ENCODE measurements around the gene AP1B1.
A peak's percentile ranks its signal among the peaks of the same experiment; 100 is the strongest.

Gene AP1B1

DNA sequence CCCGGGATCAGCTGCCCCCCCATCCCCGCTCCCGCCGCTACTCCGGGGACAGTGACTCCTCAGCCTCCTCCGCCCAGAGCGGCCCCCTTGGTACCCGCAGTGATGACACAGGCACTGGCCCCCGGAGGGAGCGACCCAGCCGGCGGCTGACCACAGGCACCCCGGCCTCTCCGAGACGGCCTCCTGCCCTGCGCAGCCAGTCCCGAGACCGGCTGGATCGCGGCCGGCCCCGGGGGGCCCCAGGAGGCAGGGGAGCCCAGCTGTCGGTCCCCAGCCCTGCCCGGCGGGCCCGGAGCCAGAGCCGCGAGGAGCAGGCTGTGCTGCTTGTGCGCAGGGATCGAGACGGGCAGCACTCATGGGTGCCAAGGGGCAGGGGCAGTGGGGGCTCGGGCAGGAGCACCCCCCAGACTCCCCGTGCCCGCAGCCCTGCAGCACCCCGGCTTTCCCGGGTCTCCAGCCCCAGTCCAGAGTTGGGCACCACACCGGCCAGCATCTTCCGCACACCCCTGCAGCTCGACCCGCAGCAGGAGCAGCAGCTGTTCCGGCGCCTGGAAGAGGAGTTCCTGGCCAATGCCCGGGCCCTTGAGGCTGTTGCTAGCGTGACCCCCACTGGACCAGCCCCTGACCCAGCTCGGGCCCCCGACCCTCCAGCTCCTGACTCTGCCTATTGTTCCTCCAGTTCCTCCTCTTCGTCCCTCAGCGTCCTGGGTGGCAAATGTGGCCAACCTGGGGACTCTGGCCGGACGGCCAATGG is 76.7 kb downstream of the AP1B1 start:
- no peak for DNase-seq

DNA sequence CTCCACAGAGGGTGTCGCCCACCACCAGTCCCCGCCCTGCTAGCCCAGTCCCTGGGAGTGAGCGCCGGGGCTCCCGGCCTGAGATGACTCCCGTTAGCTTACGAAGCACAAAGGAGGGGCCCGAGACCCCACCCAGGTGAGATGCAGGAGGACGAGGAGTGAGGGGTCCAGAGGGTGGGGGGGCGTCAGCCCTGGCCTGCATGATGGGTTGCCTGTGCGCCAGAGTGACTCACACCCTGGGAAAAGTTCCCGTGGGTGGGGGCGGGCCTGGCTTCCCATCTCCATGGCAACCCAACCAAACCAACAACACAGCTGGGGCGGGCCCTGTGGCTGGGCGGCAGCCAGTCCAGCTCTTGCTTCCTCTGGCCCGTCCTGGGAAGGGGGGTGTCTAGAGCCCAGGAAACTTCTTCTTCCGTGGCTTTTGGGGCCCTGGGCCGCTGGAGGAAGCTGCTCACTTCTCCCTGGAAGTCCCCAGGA is 77.5 kb downstream of the AP1B1 start:
- DNase-seq = peak; percentile 56

DNA sequence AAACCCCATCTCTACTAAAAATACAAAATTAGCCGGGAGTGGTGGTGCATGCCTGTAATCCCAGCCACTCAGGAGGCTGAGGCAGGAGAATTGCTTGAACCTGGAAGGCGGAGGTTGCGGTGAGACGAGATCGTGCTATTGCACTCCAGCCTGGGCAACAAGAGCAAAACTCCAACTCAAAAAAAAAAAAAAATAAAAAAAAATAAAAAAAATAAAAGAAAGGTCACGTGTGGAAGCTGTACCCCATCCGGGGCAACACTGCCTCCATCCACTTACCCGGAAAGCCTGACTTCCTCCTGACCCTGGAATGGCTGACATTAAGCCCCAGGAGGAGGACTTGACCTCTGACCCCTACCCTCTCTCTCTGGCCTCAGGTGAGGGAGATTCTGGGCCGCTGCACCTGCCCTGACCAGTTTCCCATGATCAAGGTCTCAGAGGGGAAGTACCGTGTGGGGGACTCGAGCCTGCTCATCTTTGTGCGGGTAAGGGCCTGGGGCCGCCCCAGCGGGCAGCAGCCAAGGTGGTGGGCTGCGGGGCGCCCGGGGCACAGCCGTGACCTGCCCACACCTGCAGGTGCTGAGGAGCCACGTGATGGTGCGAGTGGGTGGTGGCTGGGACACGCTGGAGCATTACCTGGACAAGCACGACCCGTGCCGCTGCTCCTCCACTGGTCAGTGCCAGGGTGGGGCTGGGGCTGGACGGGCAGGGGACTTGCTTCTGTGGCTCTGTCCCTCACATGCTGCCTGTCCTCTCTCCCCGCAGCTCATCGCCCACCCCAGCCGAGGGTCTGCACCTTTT is 78.1 kb downstream of the AP1B1 start:
- no peak for DNase-seq

DNA sequence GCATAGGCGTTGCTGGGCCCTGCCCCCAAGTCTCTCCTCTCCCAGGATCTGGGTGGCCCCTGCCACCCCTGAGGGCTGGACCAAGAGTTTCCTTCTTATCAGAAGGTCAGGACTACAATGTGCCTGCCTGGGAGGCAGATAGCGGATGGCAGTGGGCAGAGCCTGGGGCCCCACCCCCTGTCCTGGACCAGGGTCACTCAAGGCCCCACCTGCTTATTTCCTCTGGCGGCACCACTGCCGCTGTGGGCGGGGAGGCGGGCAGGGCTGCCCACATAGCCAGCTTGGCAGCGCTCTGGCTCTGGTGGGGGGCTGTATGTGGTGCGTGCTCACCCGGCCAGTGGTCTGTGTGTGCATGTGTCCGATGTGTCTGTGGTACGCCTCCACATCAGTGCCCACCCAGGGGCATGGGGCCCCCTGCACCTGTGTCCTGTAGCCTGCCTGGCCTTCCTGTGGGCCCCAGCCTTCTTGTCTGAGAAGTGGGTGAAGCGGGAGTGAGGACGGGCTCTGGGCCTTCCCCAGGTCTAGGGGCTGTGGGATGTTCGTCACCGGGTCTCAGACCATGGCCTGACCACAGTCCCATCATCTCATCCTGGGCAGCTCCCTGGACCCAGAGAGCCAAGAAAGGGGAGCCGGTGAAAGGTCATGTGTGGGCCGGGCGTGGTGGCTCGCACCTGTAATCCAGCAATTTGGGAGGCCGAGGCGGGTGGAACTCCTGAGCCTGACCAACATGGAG is 78.9 kb downstream of the AP1B1 start:
- DNase-seq = no peak

DNA sequence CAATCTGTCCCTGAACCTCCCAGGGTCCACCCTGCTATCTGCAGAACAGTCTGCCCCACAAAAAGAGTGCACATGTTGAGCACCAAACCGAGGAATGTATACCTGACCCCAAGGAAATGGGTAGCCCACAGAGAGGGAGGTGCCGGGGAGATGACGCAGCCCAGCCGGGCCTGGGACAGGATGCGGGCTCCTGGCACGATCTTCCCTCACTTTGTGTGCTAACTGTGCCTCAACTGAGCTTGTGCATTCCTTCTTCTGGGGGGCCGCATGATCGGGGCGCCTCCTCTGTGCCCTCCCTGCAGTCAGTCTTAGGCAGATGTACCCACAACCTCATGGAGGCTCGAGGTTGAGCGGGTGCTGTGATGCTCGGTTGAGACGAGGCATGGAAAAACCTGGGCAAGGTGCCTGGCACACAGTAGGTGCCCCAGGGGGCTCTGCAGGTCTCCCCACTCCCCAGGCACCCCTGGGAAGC is 79.5 kb downstream of the AP1B1 start:
- DNase-seq = no peak

DNA sequence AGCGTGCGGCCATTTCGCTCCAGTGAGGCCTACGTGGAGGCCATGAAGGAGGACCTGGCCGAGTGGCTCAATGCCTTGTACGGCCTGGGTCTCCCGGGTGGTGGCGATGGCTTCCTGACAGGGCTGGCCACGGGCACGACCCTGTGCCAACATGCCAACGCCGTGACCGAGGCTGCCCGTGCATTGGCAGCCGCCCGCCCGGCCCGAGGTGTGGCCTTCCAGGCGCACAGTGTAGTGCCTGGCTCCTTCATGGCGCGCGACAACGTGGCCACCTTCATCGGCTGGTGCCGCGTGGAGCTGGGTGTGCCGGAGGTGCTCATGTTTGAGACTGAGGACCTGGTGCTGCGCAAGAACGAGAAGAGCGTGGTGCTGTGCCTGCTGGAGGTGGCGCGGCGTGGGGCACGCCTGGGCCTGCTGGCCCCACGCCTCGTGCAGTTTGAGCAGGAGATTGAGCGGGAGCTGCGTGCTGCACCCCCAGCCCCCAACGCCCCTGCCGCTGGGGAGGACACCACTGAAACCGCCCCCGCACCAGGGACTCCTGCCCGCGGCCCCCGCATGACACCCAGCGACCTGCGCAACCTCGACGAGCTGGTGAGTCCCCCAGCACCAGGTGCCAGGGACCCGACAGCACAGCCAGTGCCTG is 80.1 kb downstream of the AP1B1 start:
- no peak for DNase-seq

DNA sequence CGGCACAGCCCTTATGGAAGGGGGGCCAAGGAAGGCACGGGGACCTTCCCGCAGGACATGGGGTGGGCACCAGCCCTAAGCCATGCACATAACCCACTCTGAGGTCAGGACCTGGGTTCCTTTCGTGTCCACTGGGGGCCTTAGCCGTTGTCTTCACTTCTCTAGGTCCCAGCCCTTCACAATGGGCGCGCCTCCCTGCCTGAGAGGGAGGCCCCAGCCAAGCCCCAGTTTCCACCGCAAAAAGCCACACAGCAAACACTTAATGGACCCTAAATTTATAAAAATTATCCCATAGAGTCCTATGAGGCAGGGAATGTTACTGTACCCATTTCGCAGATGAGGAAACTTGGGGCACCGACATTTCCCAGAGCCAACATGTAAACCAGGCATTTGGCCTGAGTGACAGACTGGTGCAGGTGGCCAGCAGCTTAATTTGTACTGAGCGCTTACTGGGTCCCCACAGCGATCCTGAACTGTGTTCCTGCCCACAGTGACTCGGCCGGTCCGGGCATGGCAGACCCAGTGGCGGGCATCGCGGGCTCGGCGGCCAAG is 80.7 kb downstream of the AP1B1 start:
- DNase-seq = no peak

DNA sequence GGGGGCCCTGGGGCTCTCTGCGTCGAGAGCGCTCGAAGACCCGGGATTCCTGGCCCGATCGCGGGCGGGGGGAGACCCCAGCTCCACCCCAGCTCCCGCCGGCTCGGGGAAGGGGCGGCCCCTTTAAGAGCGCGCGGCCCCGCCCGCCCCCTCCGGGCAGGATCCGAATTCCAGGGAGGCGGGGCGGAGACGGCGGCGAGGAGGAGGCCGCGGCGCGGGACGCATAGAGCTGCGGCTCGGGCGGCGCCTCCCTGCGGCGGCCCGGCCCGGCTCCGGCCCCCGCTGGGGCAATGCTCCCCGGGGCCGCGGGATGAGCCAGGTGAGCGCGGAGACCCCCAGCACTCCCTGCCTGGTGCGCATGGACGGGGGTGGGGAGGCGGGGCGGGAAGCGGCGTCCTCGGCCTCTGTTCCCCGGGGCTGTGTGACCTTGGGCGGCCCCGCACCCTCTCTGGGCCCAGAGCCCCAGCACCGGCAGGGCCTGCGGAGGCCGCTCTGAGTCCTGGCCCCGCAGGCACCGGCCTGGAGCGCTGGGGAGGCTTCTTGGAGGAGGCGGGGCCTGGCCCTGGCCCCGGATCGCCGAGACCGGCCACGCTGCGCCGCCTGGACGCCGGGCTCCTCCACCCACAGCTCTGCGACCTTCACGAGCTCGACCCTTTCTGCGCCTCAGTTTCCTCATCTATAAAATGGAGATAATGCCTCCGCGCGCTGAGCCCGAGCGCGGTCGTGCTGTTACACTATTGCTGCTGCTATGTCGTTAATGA is 81.4 kb downstream of the AP1B1 start:
- DNase-seq = peak; percentile 38

DNA sequence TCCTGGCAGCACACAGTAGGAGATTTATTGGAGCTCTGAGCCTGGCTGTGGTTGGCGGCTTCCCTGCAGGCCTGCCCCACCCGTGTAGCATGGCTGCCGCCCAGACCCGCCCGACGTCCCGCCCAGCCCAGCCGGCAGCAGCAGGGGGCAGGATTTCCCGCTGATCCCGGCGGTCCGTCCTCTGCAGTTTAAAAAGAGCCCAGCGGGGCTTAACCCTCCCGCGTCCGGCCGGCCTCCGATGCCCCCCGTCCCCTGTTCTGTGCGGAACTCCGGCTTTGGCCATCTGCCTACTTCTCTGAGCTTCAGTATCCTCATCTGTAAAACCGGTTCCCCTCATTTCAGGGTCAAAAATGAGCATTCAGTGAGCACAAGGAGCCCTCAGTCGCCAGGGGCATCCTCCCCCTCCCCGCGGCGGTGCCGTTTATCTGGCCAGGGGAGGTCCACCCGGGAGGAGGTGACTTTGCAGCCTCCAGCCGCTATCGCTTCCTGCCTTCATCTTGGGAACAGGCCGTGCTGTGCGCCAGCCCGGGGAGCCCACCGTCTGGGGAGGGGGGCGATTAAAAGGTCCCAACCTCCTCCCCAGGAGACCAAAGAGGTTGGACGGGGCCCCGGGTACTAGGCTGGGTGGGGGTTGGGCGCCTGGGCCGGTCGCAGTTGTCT is 82.1 kb downstream of the AP1B1 start, which contains the start of gene GAS2L1:
TSS of gene GAS2L1 (plus strand) at position 476 of the 660 bp plus-strand sequence. CDS start 1,456 bp downstream, outside the sequence.
- DNase-seq = peak; percentile 30

DNA sequence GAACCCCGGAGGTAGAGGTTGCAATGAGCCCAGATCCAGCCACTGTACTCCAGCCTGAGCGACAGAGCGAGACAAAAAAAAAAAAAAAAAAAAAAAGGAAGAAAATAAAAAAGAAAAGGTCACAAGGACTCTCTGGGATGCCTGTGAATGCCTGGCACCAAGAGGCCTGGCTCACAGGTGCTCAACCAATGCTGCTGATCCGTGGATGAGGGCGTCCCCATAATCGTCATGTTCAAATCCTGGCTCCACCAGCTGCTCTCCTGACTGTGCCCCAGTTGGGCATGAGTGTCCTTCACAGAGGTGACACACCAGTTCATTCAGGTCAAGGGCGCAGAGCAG is 82.6 kb downstream of the AP1B1 start:
- no peak for DNase-seq

DNA sequence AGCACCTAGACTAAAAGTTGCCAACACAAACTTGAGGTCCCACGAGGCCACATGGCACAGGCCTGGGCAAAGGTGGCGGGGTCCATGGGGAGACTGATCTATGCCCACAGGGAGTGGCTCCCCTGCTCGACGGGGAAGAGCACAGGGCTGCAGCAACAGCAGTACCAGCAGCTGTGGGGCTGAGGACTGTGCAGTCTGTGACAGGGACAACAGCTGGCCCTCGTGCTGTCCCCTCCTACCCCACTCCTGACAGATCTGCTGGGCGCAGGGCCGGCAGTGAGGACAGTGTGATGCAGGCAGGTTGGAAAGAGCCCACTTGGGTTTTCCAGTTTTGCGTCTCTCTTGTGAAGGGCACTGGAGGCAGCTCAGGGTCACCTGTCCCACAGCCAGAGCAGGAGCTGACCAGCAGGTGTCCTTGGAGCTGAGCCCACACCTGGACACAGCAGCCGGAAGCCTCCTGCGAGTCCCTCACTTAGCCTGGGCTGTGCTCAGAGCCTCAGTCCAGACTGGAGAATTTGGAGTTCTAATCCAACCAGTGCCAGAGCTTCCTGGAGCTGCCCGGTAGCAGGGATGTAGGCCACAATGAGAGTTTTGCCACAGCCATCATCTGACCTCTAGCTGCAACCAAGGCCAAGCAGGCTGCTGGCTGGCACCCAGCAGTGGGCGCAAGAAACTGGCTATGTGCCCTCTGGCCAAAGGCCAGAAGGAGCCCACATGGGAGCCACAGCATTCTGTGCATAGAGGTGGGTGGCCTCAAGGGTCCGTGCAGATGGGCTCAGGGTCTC is 85.5 kb downstream of the AP1B1 start:
- no peak for DNase-seq

DNA sequence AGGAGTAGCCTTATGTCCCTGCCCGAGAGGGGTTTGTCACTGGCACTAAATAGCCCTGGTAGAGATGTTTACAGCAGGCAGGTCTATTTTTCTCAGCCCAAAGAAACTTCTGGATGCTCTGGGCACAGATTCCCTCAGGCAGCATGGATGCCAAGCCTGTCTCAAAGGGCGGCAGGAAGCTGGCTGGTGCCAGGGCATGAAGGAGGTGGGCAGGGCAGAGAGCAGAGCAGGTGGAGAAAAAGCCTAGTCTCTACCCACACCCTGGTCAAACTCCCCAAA is 86.0 kb downstream of the AP1B1 start:
- no peak for DNase-seq

DNA sequence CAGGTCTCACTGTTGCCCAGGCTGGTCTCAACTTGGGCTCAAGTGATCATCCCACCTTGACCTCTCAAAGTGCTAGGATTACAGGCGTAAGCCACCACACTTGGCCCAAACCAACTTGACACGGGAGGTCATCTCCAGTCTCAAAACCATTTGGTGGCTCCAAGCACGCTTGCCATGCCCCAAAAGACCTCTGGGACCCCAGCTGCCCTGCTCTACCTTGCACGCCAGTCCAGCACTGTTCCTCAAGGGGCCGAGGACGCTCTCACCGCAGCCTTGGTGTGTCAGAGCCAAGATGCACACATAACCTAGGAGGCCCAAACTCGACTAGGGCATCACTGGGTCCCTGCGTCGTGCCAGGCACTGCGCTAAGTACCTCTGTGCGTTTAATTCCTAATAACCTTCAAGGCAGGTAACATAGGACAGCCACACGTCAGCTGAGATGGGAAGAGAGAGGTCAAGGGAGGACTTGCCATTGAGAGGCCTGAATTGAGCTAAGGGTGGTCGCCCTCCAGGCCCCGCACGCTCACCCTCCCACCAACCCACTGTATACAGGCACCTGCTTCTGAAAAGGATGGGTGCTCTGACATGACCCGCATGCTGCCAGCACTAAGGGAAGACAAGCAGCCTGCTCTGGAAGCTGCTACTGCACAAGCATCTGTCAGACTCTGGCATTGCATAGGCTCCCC is 86.5 kb downstream of the AP1B1 start:
- no peak for DNase-seq

DNA sequence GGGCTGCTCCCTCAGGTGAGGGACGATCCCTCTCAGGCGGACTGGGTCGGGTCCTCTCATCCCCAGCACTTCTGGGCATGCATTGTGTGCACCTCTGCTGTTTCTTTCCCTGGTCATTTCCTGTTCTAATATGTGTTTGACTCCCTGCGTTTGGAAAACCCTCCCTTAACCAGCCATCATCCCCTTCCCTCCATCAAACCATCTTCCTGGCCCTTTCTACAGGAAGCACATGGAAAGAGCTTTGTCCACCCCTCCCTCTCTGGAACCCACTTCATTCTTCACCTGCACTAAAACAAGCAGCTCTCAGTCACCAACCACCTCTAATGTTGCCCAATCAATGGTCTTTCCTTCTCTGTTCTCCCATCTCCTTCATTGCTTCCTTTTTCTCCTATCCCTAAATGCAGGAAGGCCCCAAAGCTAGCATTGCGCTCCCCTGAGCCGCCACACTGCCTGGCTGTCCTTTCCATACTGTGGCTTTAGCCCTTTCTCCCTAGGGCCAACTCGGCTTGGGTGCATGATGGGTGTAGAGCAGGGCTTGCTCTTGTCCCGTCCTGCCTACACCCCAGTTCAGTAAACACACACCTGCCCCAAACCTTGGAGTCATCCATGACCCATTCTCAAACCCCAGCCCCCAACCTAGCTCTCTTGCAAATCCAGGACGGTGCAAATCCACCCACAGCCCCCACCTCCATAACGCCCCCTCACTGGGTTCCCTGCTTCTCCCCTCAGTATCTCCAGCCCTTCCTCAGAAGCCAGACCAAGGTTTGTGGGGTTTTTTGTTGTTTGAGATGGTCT is 87.4 kb downstream of the AP1B1 start:
- peak; percentile 18 for DNase-seq

DNA sequence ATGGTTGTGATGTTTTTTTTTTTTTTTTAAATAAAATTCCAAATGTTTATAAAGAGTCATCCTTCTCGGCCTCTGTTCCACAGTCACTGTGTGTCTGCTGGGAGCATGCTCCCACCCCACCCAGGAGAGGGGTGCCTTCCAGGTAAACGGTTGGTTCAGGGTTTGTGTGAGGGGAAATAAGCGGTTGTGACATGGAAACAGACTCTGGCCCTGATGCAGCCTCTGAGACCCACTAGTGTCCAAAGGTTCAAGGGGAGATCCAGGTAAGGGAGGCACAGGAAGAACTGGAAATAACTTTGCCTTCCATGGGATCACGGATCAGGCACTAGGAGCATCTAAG is 87.9 kb downstream of the AP1B1 start:
- no peak for DNase-seq

DNA sequence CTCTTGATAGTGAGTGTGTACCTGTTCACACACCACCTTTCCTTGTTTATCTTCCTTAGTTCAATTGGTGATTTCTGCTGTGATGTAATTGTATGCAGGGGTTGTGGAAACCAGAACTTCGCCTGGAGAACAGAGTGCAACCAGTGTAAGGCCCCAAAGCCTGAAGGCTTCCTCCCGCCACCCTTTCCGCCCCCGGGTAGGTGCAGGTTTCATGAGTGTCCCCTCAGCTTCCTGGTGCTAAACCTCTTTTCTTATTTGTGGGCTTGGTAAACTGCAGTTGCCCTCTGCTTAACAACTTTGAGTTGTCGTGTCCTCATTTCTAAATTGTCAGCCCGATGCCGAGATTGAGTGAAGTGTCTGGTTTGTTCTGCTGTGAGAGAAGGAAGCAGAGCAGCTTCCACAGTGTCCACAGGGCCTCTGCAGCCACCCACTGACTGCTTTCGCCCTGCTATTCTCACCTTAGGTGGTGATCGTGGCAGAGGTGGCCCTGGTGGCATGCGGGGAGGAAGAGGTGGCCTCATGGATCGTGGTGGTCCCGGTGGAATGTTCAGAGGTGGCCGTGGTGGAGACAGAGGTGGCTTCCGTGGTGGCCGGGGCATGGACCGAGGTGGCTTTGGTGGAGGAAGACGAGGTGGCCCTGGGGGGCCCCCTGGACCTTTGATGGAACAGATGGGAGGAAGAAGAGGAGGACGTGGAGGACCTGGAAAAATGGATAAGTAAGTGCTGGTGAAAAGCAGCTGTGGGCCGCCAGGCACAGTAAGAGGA is 89.1 kb downstream of the AP1B1 start:
- DNase-seq = no peak

DNA sequence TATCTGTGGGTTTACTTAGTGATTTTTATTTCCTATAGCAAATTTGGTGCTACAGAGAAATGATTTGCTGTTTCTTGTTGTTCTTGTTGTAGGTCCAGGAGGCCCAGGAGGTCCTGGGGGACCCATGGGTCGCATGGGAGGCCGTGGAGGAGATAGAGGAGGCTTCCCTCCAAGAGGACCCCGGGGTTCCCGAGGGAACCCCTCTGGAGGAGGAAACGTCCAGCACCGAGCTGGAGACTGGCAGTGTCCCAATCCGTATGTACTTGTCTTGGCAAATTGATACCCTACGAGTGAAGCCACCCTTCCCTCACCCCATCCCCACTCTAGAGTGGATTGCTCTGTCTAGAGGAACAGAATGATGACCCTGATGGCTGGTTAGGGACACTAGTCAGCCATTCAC is 89.7 kb downstream of the AP1B1 start:
- no peak for DNase-seq

DNA sequence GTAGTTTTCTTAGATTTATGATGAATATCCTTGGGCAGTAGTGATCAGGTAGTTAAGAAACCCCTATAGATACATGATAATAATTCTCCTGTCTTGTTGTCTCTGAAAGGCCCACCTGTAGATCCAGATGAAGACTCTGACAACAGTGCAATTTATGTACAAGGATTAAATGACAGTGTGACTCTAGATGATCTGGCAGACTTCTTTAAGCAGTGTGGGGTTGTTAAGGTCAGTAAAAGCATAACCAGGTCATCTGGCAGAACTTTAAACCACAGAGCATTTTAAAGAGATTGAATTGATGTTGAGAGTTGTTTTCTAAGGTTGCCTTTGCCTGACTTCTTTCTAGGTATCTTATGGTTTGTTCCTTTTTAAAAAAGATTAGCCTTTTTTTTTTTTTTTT is 96.0 kb downstream of the AP1B1 start:
- no peak for DNase-seq

DNA sequence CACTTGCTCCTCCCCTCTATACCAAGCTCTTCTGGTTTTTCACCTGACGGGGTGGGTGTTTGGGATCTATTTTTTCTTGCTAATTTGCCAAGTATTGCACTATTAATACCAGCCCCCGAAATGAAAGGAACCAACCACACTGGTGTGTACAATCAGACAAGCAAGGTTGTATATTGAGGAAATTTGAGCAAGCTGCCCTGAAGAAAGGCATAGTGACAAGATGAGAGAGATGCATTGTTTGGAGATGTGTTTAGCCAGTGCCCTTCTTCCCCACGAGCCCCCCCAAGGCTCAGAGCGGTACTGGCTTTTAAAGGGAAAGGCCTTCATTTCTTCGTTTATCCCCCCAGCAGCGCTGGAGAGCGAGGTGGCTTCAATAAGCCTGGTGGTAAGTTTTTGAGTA is 97.2 kb downstream of the AP1B1 start:
- no peak for DNase-seq

Data from stimulated activated CD4-positive, alpha-beta T cell treated with anti-CD3 and anti-CD28 coated beads, Interleukin-12 subunit alpha, Interleukin-12 subunit beta, amount 100 ng/mL, for 4 hours (primary cell).